Measurements from ENCODE around the gene XRCC2.

DNA sequence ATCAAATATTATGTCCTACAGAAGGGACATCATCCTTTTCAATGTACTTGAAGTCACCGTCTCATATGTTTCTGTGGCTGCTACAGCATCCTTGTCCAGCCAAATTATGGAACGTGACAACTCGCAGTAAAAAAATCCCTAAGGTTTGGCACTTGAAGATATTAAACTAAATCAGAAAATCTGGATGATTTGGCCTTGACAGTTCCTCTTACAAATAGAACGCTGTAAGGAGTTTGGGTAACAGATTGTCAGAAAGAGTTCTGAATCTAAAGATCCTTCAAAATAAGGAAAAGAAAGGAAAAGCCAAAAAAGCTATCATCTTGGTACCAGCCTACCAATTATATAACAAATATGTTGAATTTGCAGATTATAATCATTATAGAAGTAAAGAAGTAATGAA lies 21.0 kb downstream of the XRCC2 start:
- no peak for TF ChIP-seq POLR2A (IDR thresholded peaks at IDR 0.05; ENCODE audit: extremely low read depth, insufficient read length)
- TF ChIP-seq, protein P1, sequence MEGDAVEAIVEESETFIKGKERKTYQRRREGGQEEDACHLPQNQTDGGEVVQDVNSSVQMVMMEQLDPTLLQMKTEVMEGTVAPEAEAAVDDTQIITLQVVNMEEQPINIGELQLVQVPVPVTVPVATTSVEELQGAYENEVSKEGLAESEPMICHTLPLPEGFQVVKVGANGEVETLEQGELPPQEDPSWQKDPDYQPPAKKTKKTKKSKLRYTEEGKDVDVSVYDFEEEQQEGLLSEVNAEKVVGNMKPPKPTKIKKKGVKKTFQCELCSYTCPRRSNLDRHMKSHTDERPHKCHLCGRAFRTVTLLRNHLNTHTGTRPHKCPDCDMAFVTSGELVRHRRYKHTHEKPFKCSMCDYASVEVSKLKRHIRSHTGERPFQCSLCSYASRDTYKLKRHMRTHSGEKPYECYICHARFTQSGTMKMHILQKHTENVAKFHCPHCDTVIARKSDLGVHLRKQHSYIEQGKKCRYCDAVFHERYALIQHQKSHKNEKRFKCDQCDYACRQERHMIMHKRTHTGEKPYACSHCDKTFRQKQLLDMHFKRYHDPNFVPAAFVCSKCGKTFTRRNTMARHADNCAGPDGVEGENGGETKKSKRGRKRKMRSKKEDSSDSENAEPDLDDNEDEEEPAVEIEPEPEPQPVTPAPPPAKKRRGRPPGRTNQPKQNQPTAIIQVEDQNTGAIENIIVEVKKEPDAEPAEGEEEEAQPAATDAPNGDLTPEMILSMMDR (IDR thresholded peaks at IDR 0.05; ENCODE audit: low read depth, low read length): no peak
- TF ChIP-seq, protein P2, sequence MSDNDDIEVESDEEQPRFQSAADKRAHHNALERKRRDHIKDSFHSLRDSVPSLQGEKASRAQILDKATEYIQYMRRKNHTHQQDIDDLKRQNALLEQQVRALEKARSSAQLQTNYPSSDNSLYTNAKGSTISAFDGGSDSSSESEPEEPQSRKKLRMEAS (IDR thresholded peaks at IDR 0.05; ENCODE audit: low read depth, low read length): no peak
- no peak for TF ChIP-seq MYC (IDR thresholded peaks at IDR 0.05; ENCODE audit: low read depth, low read length)

All from NB4 (cell line).